ENCODE results near the gene RASGRP2.

GRCh38 chr11:64684357-64684756 is 59.6 kb downstream of the RASGRP2 start:
- no peak for TF ChIP-seq YY1 (IDR thresholded peaks at IDR 0.05; ENCODE audit: low read depth, low read length)
- no peak for TF ChIP-seq POLR2AphosphoS5 (IDR thresholded peaks at IDR 0.05; ENCODE audit: low read depth, low read length)
- TF ChIP-seq ATF2 (IDR thresholded peaks at IDR 0.05; ENCODE audit: low read length), result no peak
- no peak for TF ChIP-seq CTCF (IDR thresholded peaks at IDR 0.05; ENCODE audit: control extremely low read depth in 1 of 3, insufficient read depth in 1 of 3, low read depth in 1 of 3, low read length in 3 of 3)
- TF ChIP-seq ZNF274 (IDR thresholded peaks at IDR 0.05; ENCODE audit: borderline replicate concordance, extremely low read depth, low read length), result no peak
- TF ChIP-seq POLR2A (IDR thresholded peaks at IDR 0.05; ENCODE audit: control extremely low read depth in 1 of 2, low read depth in 2 of 2, low read length in 2 of 2), result no peak
- TF ChIP-seq CEBPB (IDR thresholded peaks at IDR 0.05; ENCODE audit: low read depth, low read length), result no peak
